Tibial nerve (tissue), 4 donors: ENCODE measurements around the gene TDRKH.

Source experiments
- EP300 ChIP-seq, 2 donors: sonication (generic); formaldehyde crosslinking; IDR thresholded peaks; one replicate each; pipeline ENCODE4 v1.6.1; 2017; ENCODE audit warnings: antibody characterized with exemption in 2 of 2, mild to moderate bottlenecking in 1 of 2
- POLR2A ChIP-seq, 2 donors: fragments of 450-650 bp; IDR thresholded peaks; one replicate each; pipeline ENCODE4 v1.6.1; 2017; ENCODE audit warnings: antibody characterized with exemption in 2 of 2, mild to moderate bottlenecking in 2 of 2, moderate library complexity in 2 of 2
- TF ChIP-seq, protein P1 (sequence below), 5 experiments: fragments of 200-600 bp in 3 of 5; fragments of 450-650 bp in 2 of 5; sonication (generic) in 3 of 5; IDR thresholded peaks; one replicate each; pipeline ENCODE4 v1.5.1; 2016 to 2019; ENCODE audit warnings: antibody characterized with exemption in 5 of 5, mild to moderate bottlenecking in 3 of 5, moderate library complexity in 2 of 5

DNA sequence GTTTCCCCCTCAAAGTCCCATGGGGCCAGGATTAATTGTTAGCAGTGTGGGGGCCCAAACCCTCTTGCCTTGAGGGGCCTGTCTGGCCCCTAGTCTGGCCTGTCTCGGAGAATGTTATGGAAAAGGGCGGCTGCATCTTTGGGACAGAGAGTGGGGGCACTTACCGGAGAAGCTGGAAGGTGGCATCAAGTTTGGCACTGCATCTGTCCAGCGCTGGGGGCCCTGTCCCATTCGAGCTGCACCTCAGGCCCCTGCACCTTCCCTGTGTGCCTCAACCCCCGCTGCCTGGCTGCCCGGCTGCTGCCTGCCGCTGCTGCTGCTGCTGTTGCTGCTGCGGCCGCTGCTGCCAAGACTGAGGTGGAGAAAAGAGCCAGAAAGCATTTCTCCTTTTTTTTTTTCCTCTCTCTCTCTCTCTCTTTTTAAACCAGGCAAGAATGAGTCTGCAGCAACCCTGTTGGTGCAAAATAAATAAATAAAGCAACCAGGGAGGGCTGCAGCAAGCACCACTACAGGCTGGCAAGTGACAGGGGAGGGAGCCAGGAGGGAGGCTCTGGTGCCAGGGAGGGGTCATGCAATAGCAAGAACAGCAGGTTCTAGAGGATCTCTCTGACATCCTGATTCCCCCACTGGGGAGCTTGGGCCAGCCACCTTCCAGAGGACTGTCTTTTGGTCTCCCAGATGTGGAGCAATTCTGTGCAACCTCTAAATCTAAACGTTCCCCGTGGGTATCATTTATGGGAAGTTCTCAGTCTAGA lies 14.9 kb upstream of the TDRKH start, which contains the start of gene LINGO4:
- TF ChIP-seq, protein P1, sequence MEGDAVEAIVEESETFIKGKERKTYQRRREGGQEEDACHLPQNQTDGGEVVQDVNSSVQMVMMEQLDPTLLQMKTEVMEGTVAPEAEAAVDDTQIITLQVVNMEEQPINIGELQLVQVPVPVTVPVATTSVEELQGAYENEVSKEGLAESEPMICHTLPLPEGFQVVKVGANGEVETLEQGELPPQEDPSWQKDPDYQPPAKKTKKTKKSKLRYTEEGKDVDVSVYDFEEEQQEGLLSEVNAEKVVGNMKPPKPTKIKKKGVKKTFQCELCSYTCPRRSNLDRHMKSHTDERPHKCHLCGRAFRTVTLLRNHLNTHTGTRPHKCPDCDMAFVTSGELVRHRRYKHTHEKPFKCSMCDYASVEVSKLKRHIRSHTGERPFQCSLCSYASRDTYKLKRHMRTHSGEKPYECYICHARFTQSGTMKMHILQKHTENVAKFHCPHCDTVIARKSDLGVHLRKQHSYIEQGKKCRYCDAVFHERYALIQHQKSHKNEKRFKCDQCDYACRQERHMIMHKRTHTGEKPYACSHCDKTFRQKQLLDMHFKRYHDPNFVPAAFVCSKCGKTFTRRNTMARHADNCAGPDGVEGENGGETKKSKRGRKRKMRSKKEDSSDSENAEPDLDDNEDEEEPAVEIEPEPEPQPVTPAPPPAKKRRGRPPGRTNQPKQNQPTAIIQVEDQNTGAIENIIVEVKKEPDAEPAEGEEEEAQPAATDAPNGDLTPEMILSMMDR (IDR thresholded peaks at IDR 0.05): no peak
- no peak for TF ChIP-seq POLR2A (IDR thresholded peaks at IDR 0.05)
- no peak for TF ChIP-seq EP300 (IDR thresholded peaks at IDR 0.05)
